Glomerular visceral epithelial cell (primary cell): Measurements from ENCODE around the gene IFNAR2.

ENCODE experiments used
- DNase-seq: peaks from one replicate; pipeline ENCODE4 v3.0.0-alpha.2; 2016; ENCODE audit errors: extremely low spot score

The IFNAR2 gene

DNA sequence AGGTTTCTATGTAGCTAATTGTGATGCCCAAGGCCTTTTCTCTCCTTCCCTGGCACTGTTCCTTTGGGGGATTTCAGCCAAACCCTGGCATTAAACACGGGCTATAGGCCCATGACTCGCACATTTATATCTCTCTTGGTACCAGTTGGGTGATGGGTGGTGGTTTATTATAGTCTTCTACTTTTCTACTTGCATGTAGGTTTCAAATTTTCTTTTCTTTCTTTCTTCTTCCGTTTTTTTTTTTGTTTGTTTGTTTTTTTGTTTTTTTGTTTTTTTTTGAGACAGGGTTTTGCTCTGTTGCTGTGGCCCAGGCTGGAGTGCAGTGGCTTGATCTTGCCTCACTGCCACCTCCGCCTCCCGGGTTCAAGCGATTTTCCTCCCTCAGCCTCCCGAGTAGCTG, 37.5 kb downstream of the IFNAR2 start:
- no peak for DNase-seq

DNA sequence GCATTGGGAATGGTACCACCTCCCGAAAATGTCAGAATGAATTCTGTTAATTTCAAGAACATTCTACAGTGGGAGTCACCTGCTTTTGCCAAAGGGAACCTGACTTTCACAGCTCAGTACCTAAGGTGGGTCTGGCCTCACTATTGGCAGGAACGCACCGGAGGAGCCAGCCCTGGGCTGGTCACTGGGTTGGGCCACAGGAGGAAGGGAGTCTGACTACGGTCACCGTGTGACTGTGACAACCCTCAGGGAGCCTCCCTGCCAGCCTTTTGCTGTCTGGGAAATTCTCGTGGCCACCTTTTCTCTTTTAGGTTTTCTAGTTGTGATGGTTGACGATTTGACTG, 38.6 kb downstream of the IFNAR2 start:
- DNase-seq = no peak

DNA sequence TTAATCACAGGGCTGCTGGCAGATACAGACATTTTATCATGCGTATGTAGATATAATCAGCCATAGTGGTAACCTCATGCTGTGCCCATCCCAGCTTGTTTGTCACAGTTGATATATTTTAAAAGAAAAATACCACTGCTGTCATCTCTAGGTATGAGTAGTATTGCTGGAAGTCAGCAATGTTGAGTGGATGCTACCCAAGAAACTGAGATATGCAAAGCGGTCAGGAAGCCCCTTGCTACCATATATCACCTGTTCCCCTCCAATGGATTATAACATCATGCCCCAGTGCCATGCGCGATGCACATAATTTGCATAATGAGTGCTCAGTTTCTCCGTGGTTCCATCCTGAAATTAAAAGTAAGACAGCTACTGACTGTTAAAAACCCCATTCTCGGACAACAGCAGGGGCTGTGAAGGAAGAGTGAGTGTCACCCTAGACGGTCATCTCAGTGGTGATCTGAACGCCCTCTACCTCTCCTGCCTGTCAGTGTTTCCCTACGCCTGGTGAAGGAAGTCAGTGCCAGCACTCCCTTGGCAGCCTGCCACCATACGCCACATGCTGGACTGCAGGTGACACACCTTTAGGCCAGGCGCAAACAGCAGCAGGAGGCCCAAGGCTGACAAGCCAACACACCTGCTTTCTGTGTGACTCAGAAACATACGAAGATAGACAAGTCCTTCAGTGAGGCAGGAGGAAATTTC, 39.2 kb downstream of the IFNAR2 start:
- no peak for DNase-seq

DNA sequence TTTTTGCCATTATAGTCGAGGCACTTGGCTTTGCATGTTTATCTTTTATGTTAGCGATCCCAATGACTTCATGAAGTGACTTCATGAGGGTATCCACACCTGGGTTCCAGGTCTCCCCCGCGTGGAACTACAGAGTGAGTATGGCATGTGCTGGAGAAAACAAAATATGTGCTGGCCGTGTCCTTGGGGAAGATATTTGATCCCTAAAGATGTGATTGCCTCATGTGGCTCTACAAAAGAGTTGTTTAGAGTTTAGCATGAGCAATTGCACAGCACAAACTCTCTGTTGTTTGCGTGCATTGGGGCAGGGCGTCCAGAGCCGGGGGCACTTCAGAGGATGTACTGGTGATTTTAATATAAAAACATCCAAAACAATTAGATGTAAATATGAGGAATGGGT, 41.2 kb downstream of the IFNAR2 start:
- DNase-seq = no peak

DNA sequence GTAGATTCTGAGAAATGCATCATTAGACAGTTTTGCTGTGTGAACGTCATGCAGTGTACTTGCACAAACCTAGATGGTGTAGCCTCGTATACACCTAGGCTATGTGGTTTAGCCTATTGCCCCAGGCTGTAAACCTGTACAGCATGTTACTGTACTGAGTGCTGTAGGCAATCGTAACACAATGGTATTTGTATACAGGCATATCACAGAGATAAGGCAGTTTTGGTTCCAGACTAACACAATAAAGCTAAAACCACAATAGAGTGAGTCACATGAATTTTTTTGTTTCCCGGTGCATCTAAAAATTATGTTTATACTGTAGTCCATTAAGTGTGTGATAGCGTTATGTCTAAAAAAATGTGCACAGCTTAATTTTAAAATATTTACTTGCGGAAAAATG, 43.3 kb downstream of the IFNAR2 start:
- DNase-seq = no peak

DNA sequence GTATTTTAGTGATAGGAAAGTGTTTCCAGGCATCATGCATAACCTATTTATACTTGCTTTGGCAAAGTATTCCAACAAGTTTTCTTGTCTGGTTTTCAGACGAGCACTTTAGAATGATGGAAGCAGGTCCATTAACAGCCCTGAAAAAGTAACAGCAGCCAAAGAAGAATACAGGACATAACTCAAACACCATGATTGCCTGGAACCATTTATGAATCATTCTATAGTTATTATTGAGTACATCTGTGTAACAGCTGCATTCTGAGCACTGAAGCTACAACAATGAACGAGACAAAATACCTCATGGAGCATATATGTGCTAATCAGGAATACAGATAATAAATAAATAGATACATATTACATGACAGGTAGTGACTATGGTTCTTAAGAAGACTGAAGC, 49.0 kb downstream of the IFNAR2 start:
- DNase-seq = no peak

DNA sequence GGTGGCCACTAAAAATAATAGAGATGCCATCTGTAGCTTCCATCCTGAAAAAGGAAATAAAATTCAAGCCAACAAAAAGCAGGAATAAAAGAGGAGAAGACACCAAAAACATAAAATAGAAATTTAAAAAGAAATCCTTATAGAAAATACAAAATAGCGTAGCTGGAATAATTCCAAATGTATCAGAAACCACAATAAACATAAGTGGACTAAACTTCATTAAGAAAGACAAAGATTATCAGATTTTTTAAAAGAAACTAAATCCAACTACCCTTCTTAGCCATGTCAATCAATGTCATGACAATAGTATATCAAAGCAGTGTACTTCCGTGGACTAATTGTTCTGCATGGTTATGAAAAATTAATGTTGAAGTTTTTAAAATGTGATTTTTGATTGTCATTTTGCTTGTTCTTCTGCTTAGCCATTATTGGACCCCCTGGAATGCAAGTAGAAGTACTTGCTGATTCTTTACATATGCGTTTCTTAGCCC, 49.6 kb downstream of the IFNAR2 start:
- DNase-seq = no peak
